ENCODE data around the gene ROBO2. TPM values are rescaled to one million over a fixed set of nuclear protein-coding genes. Genes with fewer than 3 reads are reported as not detected.

Gene ROBO2
- total and polyA plus RNA-seq, 2 donors from 2014 or later: 1.3 to 1.6 TPM

GRCh38 chr3:77042343-77042742 is 2.4 kb downstream of the ROBO2 start:
- FAIRE-seq: no peak
- intact Hi-C loops (cut with DNase I): no loop called here
- Histone ChIP-seq H3K9ac (ENCODE audit: low read length in 3 of 3) (peak overlapping the region in 1 of 3 donors; percentile 75), H3K27ac (ENCODE audit: low read depth in 2 of 2, low read length in 2 of 2) (no peak overlapping the region), H3K36me3 (ENCODE audit: control insufficient read depth in 2 of 3, insufficient read depth in 3 of 3, low read length in 3 of 3) (no peaks in the 10 kb centered on the region), H3K9me3 (ENCODE audit: control insufficient read depth in 2 of 3, insufficient read depth in 1 of 3, low read length in 3 of 3) (no peaks in the 10 kb centered on the region), H3K4me3 (ENCODE audit: low read length in 3 of 3) (peak overlapping the region in 2 of 3 donors; percentile 6 to 81), H3K4me1 (ENCODE audit: control insufficient read depth in 2 of 3, insufficient read depth in 2 of 3, low read depth in 1 of 3, low read length in 3 of 3) (peaks cover 0 to 3% (median 0%) of the 10 kb centered on the region in 3 donors), H3K27me3 (ENCODE audit: control insufficient read depth, insufficient read depth, low read length) (no peaks in the 10 kb centered on the region)
- DNase-seq: no peak
- TF ChIP-seq CTCF (IDR thresholded peaks at IDR 0.05; ENCODE audit: borderline replicate concordance, extremely low read depth, insufficient read depth): no peak

GRCh38 chr3:77042882-77043281 is 3.0 kb downstream of the ROBO2 start:
- H3K4me3 ChIP-seq (ENCODE audit: low read length in 3 of 3): peak overlapping the region in 2 of 3 donors; percentile 6 to 81
- FAIRE-seq (no peak), DNase-seq (peak in 3 of 5 donors; percentile 14 to 75 (median 70))
- H3K9ac ChIP-seq (ENCODE audit: low read length in 3 of 3): peak overlapping the region in 1 of 3 donors; percentile 75
- intact Hi-C loops (cut with DNase I): no loop called here
- no peaks in the 10 kb centered on the region for H3K36me3 ChIP-seq (ENCODE audit: control insufficient read depth in 2 of 3, insufficient read depth in 3 of 3, low read length in 3 of 3)
- no peak for TF ChIP-seq CTCF (IDR thresholded peaks at IDR 0.05; ENCODE audit: borderline replicate concordance, extremely low read depth, insufficient read depth)
- H3K4me1 ChIP-seq (ENCODE audit: control insufficient read depth in 2 of 3, insufficient read depth in 2 of 3, low read depth in 1 of 3, low read length in 3 of 3): peaks cover 0 to 3% (median 0%) of the 10 kb centered on the region in 3 donors
- H3K9me3 ChIP-seq (ENCODE audit: control insufficient read depth in 2 of 3, insufficient read depth in 1 of 3, low read length in 3 of 3): no peaks in the 10 kb centered on the region
- no peaks in the 10 kb centered on the region for H3K27me3 ChIP-seq (ENCODE audit: control insufficient read depth, insufficient read depth, low read length)
- no peak overlapping the region for H3K27ac ChIP-seq (ENCODE audit: low read depth in 2 of 2, low read length in 2 of 2)

GRCh38 chr3:77045686-77046085 is 5.8 kb downstream of the ROBO2 start:
- Histone ChIP-seq H3K9me3 (ENCODE audit: control insufficient read depth in 2 of 3, insufficient read depth in 1 of 3, low read length in 3 of 3) (no peaks in the 10 kb centered on the region), H3K27me3 (ENCODE audit: control insufficient read depth, insufficient read depth, low read length) (no peaks in the 10 kb centered on the region), H3K9ac (ENCODE audit: low read length in 3 of 3) (no peak overlapping the region), H3K4me3 (ENCODE audit: low read length in 3 of 3) (no peak overlapping the region), H3K27ac (ENCODE audit: low read depth in 2 of 2, low read length in 2 of 2) (no peak overlapping the region), H3K36me3 (ENCODE audit: control insufficient read depth in 2 of 3, insufficient read depth in 3 of 3, low read length in 3 of 3) (no peaks in the 10 kb centered on the region), H3K4me1 (ENCODE audit: control insufficient read depth in 2 of 3, insufficient read depth in 2 of 3, low read depth in 1 of 3, low read length in 3 of 3) (no peaks in the 10 kb centered on the region)
- FAIRE-seq (no peak), DNase-seq (no peak)
- intact Hi-C loops (cut with DNase I): no loop called here
- TF ChIP-seq CTCF (IDR thresholded peaks at IDR 0.05; ENCODE audit: borderline replicate concordance, extremely low read depth, insufficient read depth): no peak

GRCh38 chr3:77048186-77048585 is 8.3 kb downstream of the ROBO2 start:
- H3K9ac ChIP-seq (ENCODE audit: low read length in 3 of 3): no peak overlapping the region
- no peak for DNase-seq
- intact Hi-C loops (cut with DNase I): no loop called here
- H3K4me3 ChIP-seq (ENCODE audit: low read length in 3 of 3): no peak overlapping the region
- H3K9me3 ChIP-seq (ENCODE audit: control insufficient read depth in 2 of 3, insufficient read depth in 1 of 3, low read length in 3 of 3): no peaks in the 10 kb centered on the region
- H3K27me3 ChIP-seq (ENCODE audit: control insufficient read depth, insufficient read depth, low read length): no peaks in the 10 kb centered on the region
- no peaks in the 10 kb centered on the region for H3K36me3 ChIP-seq (ENCODE audit: control insufficient read depth in 2 of 3, insufficient read depth in 3 of 3, low read length in 3 of 3)
- no peak overlapping the region for H3K27ac ChIP-seq (ENCODE audit: low read depth in 2 of 2, low read length in 2 of 2)
- no peak for FAIRE-seq
- TF ChIP-seq CTCF (IDR thresholded peaks at IDR 0.05; ENCODE audit: borderline replicate concordance, extremely low read depth, insufficient read depth): no peak
- no peaks in the 10 kb centered on the region for H3K4me1 ChIP-seq (ENCODE audit: control insufficient read depth in 2 of 3, insufficient read depth in 2 of 3, low read depth in 1 of 3, low read length in 3 of 3)
